Gastroesophageal sphincter (tissue), 4 donors: ENCODE measurements around the gene MYH6. TPM values are rescaled to one million over a fixed set of nuclear protein-coding genes. Genes with fewer than 3 reads are reported as not detected.

Source experiments
- ATAC-seq: fragments of 150-250 bp; one replicate; pipeline ENCODE4 v1.9.1; 2016; ENCODE audit warnings: mild to moderate bottlenecking, moderate library complexity
- H3K27ac ChIP-seq, 4 donors: fragments of 200-600 bp; sonication (generic) in 3 of 4; 1 replicate in 3 of 4; 2 replicates in 1 of 4; pipeline ENCODE4 v1.5.1; 2016 to 2019
- H3K27me3 ChIP-seq: fragments of 200-600 bp; sonication (generic); one replicate; pipeline ENCODE4 v1.5.1; 2019
- H3K36me3 ChIP-seq, 2 donors: fragments of 200-600 bp; sonication (generic); one replicate each; pipeline ENCODE4 v1.5.1; 2019; ENCODE audit warnings: control low read depth in 1 of 2
- H3K4me1 ChIP-seq, 3 donors: fragments of 200-600 bp; sonication (generic); 1 replicate in 2 of 3; 2 replicates in 1 of 3; pipeline ENCODE4 v1.5.1; 2016 to 2019; ENCODE audit warnings: control low read depth in 2 of 3
- H3K4me3 ChIP-seq, 2 donors: fragments of 200-600 bp; sonication (generic); one replicate each; pipeline ENCODE4 v1.5.1; 2019; ENCODE audit warnings: mild to moderate bottlenecking in 1 of 2, moderate library complexity in 1 of 2
- H3K9me3 ChIP-seq, 3 donors: fragments of 200-600 bp; sonication (generic); one replicate each; pipeline ENCODE4 v1.5.1; 2017 to 2019; ENCODE audit warnings: control low read depth in 2 of 3
- CTCF ChIP-seq, 4 experiments: fragments of 200-600 bp in 2 of 4; fragments of 450-650 bp in 2 of 4; sonication (generic) in 1 of 4; IDR thresholded peaks; one replicate each; pipeline ENCODE4 v1.5.1; 2017 to 2019; ENCODE audit warnings: antibody characterized with exemption in 4 of 4, mild to moderate bottlenecking in 2 of 4, moderate library complexity in 2 of 4
- EP300 ChIP-seq: sonication (generic); formaldehyde crosslinking; IDR thresholded peaks from one replicate; pipeline ENCODE4 v1.6.1; 2017; ENCODE audit warnings: antibody characterized with exemption, mild to moderate bottlenecking
- POLR2A ChIP-seq, 2 donors: fragments of 450-650 bp; IDR thresholded peaks; one replicate each; pipeline ENCODE4 v1.6.1; 2017; ENCODE audit warnings: antibody characterized with exemption in 2 of 2, mild to moderate bottlenecking in 2 of 2, moderate library complexity in 1 of 2
- POLR2AphosphoS5 ChIP-seq: sonication (generic); formaldehyde crosslinking; IDR thresholded peaks from one replicate; pipeline ENCODE4 v1.6.1; 2017; ENCODE audit warnings: antibody characterized with exemption
- WGBS, 2 donors: methylation state at CpG; one replicate each; pipeline ENCODE4 v1.1.5; 2018; ENCODE audit warnings: low coverage in 1 of 2; 5-methylcytosine and 5-hydroxymethylcytosine counted together
- total RNA-seq, 4 donors: library from RNA; depleted of rRNA; stranded (reverse); fragments of >200 nt; gene quantifications; one replicate each; pipeline ENCODE4 v1.1.0, GENCODE V29; 2016

Gene MYH6
- total RNA-seq, 4 donors from 2014 or later, result not detected

GRCh38 chr14:23411563-23412525, 3.8 kb upstream of the MYH6 start:
- no peak for ATAC-seq
- H3K9me3 ChIP-seq, result no peaks in the 10 kb centered on the region
- WGBS, 2 donors, result 60 to 80% methylated on average over 1 to 5 of the region's 14 CpGs
- H3K4me1 ChIP-seq, result no peaks in the 10 kb centered on the region
- TF ChIP-seq POLR2AphosphoS5 (no peak), CTCF (IDR thresholded peaks at IDR 0.05) (no peak), EP300 (no peak), POLR2A (IDR thresholded peaks at IDR 0.05) (no peak)
- H3K27ac ChIP-seq, result no peak overlapping the region
- no peak overlapping the region for H3K4me3 ChIP-seq
- H3K27me3 ChIP-seq, result peaks cover 17% of the 10 kb centered on the region
- no peaks in the 10 kb centered on the region for H3K36me3 ChIP-seq

- Histone ChIP-seq H3K9me3 (no peaks in the 10 kb centered on the region), H3K27me3 (peaks cover 34% of the 10 kb centered on the region), H3K4me3 (no peak overlapping the region), H3K4me1 (no peaks in the 10 kb centered on the region), H3K27ac (no peak overlapping the region), H3K36me3 (no peaks in the 10 kb centered on the region)
- 65% methylated on average over 5 of the region's 14 CpGs; no CpG with 5 or more reads in 1 of the 2 donors for WGBS, 2 donors
- no peak for ATAC-seq
- TF ChIP-seq EP300 (no peak), POLR2A (IDR thresholded peaks at IDR 0.05) (no peak), POLR2AphosphoS5 (no peak), CTCF (IDR thresholded peaks at IDR 0.05) (no peak)
Observed at GRCh38 chr14:23409966-23410635, 2.0 kb upstream of the MYH6 start.

- H3K27me3 ChIP-seq, result peaks cover 40% of the 10 kb centered on the region
- no peak overlapping the region for H3K27ac ChIP-seq
- H3K36me3 ChIP-seq, result no peaks in the 10 kb centered on the region
- no peak for ATAC-seq
- no peak overlapping the region for H3K4me3 ChIP-seq
- H3K9me3 ChIP-seq, result no peaks in the 10 kb centered on the region
- TF ChIP-seq EP300 (no peak), CTCF (IDR thresholded peaks at IDR 0.05) (no peak), POLR2A (IDR thresholded peaks at IDR 0.05) (no peak), POLR2AphosphoS5 (no peak)
- no CpG with 5 or more reads among the region's 2 CpGs for WGBS, 2 donors
- H3K4me1 ChIP-seq, result no peaks in the 10 kb centered on the region
Observed at GRCh38 chr14:23409475-23409874, 1.4 kb upstream of the MYH6 start.

- Histone ChIP-seq H3K27me3 (peaks cover 48% of the 10 kb centered on the region), H3K4me3 (no peak overlapping the region), H3K36me3 (no peaks in the 10 kb centered on the region)
Observed at GRCh38 chr14:23408307-23408630, 196 bp upstream of the MYH6 start.

More at GRCh38 chr14:23408307-23408630, 196 bp upstream of the MYH6 start:
- no peaks in the 10 kb centered on the region for H3K9me3 ChIP-seq
- no peak overlapping the region for H3K27ac ChIP-seq
- no peak for TF ChIP-seq CTCF (IDR thresholded peaks at IDR 0.05)
- TF ChIP-seq POLR2AphosphoS5, result no peak
- TF ChIP-seq POLR2A (IDR thresholded peaks at IDR 0.05), result no peak
- TF ChIP-seq EP300, result no peak
- ATAC-seq, result no peak
- H3K4me1 ChIP-seq, result no peaks in the 10 kb centered on the region
- 43 to 50% methylated on average over 3 to 5 of the region's 5 CpGs for WGBS, 2 donors
